DND-41 (cell line): ENCODE measurements around the gene CTDSP2.
A peak's percentile ranks its signal among the peaks of the same experiment; 100 is the strongest.
"Not testable (repeated sequence)": the region's sequence is repeated elsewhere in the genome, so short reads cannot be mapped to it uniquely, and the experiment has no call there.

Experiments
- ATAC-seq: fragments of 200-7000 bp; cut with Tn5 transposase; 3 replicates; pipeline ENCODE4 v1.9.1; 2021; ENCODE audit warnings: low read depth; ENCODE audit not compliant: insufficient read depth
- DNase-seq: peaks from one replicate; pipeline ENCODE4 v3.0.0-alpha.2; 2020
- H2AFZ ChIP-seq: 2 replicates; pipeline ENCODE4 v1.6.0; 2012; ENCODE audit warnings: low read depth, low read length
- H3K27ac ChIP-seq: 2 replicates; pipeline ENCODE4 v1.5.1; 2012; ENCODE audit warnings: low read length, inconsistent platforms
- H3K27me3 ChIP-seq: fragments of 200-600 bp; sonication (generic); 2 replicates; pipeline ENCODE4 v1.6.0; 2012; ENCODE audit warnings: low read length, mild to moderate bottlenecking, inconsistent platforms; ENCODE audit not compliant: insufficient read depth, poor library complexity
- H3K36me3 ChIP-seq: 2 replicates; pipeline ENCODE4 v1.5.1; 2012; ENCODE audit warnings: low read length, inconsistent platforms; ENCODE audit not compliant: insufficient read depth
- H3K4me1 ChIP-seq: 2 replicates; pipeline ENCODE4 v1.5.1; 2012; ENCODE audit warnings: mild to moderate bottlenecking, low read length; ENCODE audit not compliant: insufficient read depth
- H3K4me2 ChIP-seq: 2 replicates; pipeline ENCODE4 v1.6.0; 2012; ENCODE audit warnings: mild to moderate bottlenecking, moderate library complexity, low read length, inconsistent platforms; ENCODE audit not compliant: insufficient read depth
- H3K4me3 ChIP-seq, 2 experiments: fragments of 200-600 bp in 1 of 2; shearing (Covaris generic) in 1 of 2; 2 replicates each; pipeline ENCODE4 v1.5.1; 2012 to 2016; ENCODE audit warnings: inconsistent platforms in 2 of 2, low read length in 2 of 2, mild to moderate bottlenecking in 2 of 2, low read depth in 1 of 2, moderate library complexity in 1 of 2
- H3K79me2 ChIP-seq: 2 replicates; pipeline ENCODE4 v1.6.0; 2012; ENCODE audit warnings: low read length, inconsistent platforms; ENCODE audit not compliant: insufficient read depth
- H3K9ac ChIP-seq: 2 replicates; pipeline ENCODE4 v1.6.0; 2012; ENCODE audit warnings: low read depth, mild to moderate bottlenecking, inconsistent platforms, low read length, moderate library complexity
- H3K9me3 ChIP-seq: 2 replicates; pipeline ENCODE4 v1.5.1; 2012; ENCODE audit warnings: low read length, moderate library complexity, mild to moderate bottlenecking, inconsistent platforms; ENCODE audit not compliant: insufficient read depth, severe bottlenecking
- H4K20me1 ChIP-seq: 2 replicates; pipeline ENCODE4 v1.6.0; 2012; ENCODE audit warnings: low read length; ENCODE audit not compliant: insufficient read depth
- EZH2 ChIP-seq: IDR thresholded peaks from 3 replicates; pipeline ENCODE4 v1.6.1; 2012; ENCODE audit warnings: borderline replicate concordance, low read depth, mild to moderate bottlenecking, moderate library complexity, low read length, inconsistent platforms; ENCODE audit not compliant: severe bottlenecking
- TF ChIP-seq, protein P1 (sequence below): IDR thresholded peaks from 2 replicates; pipeline ENCODE4 v1.5.1; 2012; ENCODE audit warnings: borderline replicate concordance, low read length, moderate library complexity, mild to moderate bottlenecking; ENCODE audit not compliant: poor library complexity, severe bottlenecking; ENCODE audit errors: extremely low read depth

CTDSP2 gene

DNA sequence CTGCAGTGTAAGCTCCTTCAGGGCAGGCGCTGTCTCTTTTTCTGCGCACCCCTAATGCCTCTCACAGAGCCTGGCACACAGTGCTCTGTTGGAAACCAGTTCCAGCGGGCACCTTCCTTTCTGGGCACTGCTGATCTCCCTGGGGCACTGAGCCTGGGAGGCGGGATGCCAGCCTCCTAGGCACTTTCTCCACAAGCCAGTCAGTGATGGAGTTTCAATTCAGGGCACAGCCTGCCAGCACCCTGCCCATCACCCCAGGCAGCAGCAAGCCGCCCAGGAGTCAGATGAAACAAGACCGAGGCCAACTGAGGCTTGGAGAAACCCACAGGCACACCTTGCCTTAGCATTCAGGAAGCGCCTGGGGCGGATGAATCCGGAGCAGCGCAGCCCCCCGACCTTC, 5.7 kb upstream of the CTDSP2 start:
- Histone ChIP-seq H3K27me3 (peaks cover 58% of the 10 kb centered on the region), H2AFZ (no peak overlapping the region), H3K4me1 (peaks cover 5% of the 10 kb centered on the region), H3K9ac (no peak overlapping the region), H3K4me3 (no peak overlapping the region), H3K27ac (no peak overlapping the region), H3K4me2 (no peak overlapping the region), H4K20me1 (no peaks in the 10 kb centered on the region), H3K79me2 (no peaks in the 10 kb centered on the region), H3K36me3 (no peaks in the 10 kb centered on the region), H3K9me3 (no peaks in the 10 kb centered on the region)
- TF ChIP-seq, protein P1, sequence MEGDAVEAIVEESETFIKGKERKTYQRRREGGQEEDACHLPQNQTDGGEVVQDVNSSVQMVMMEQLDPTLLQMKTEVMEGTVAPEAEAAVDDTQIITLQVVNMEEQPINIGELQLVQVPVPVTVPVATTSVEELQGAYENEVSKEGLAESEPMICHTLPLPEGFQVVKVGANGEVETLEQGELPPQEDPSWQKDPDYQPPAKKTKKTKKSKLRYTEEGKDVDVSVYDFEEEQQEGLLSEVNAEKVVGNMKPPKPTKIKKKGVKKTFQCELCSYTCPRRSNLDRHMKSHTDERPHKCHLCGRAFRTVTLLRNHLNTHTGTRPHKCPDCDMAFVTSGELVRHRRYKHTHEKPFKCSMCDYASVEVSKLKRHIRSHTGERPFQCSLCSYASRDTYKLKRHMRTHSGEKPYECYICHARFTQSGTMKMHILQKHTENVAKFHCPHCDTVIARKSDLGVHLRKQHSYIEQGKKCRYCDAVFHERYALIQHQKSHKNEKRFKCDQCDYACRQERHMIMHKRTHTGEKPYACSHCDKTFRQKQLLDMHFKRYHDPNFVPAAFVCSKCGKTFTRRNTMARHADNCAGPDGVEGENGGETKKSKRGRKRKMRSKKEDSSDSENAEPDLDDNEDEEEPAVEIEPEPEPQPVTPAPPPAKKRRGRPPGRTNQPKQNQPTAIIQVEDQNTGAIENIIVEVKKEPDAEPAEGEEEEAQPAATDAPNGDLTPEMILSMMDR, result no peak
- no peak for TF ChIP-seq EZH2
- ATAC-seq (no peak), DNase-seq (no peak)

DNA sequence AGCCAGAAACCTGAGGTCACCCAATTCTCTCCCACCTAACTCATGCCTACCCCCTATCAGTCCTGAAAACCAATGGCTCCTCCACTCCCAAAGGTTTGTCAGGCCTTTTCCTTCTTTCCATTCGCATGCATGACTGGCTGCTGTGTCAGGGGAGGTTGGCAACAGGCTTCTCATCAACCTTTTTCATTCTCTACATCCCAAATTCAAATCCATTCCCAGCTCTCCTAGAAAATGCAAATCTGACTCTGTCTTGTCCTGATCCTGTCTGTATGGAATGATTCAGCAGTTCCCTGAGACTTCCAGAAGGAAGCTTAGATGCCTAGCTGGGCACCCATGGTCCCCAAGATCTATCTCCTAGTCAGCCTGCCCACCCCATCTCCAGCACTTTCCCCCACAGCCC, 5.0 kb upstream of the CTDSP2 start:
- no peak overlapping the region for H3K4me2 ChIP-seq

DNA sequence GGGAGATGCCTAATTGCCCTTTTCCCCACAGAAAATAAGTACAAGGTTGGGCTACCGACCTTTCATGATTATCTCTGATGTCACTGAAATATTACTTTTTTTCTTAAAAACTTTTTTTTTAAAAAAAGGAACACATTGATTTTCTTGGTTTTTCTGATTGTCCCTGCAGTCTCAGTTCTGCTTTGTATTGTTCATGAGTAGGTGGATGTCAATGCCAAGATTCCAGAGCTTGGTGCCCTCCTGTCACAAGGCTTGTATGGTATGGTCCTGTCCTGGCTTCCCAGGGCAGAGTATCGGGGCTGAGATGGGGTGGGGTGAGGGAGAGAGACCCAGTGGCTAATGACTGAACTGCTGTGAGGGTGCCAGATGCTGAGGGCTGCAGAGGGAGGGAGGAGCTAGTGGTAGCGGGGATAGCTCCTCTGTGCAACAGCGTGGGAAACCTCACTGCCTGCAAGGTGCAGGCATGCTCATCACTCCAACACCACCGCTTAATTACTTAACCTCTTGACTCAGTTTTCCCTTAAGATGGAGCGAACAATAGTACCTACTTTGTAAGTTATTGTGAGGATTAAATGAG, 4.4 kb upstream of the CTDSP2 start:
- H3K9me3 ChIP-seq, result no peaks in the 10 kb centered on the region
- H3K27me3 ChIP-seq, result peaks cover 58% of the 10 kb centered on the region
- peak; percentile 40; the same call in 2 of the 3 replicates for ATAC-seq
- TF ChIP-seq, protein P1, result no peak
- TF ChIP-seq EZH2, result no peak
- H3K4me1 ChIP-seq, result peaks cover 8% of the 10 kb centered on the region
- no peak overlapping the region for H2AFZ ChIP-seq
- peaks cover 6% of the 10 kb centered on the region for H3K79me2 ChIP-seq
- H3K4me3 ChIP-seq, result no peak overlapping the region
- no peak overlapping the region for H3K27ac ChIP-seq
- no peak overlapping the region for H3K9ac ChIP-seq
- H4K20me1 ChIP-seq, result peaks cover 3% of the 10 kb centered on the region
- H3K4me2 ChIP-seq, result no peak overlapping the region
- peak; percentile 36 for DNase-seq
- peaks cover 3% of the 10 kb centered on the region; the same call in 1 of the 2 replicates for H3K36me3 ChIP-seq

More for the DNA sequence above, 5.0 kb upstream of the CTDSP2 start:
- no peak for TF ChIP-seq EZH2
- TF ChIP-seq, protein P1, result no peak
- H3K9me3 ChIP-seq, result no peaks in the 10 kb centered on the region
- H3K27me3 ChIP-seq, result peaks cover 58% of the 10 kb centered on the region
- no peak for ATAC-seq
- H4K20me1 ChIP-seq, result no peaks in the 10 kb centered on the region
- no peak for DNase-seq
- H3K36me3 ChIP-seq, result no peaks in the 10 kb centered on the region
- H3K27ac ChIP-seq, result no peak overlapping the region
- H3K9ac ChIP-seq, result no peak overlapping the region
- H3K4me3 ChIP-seq, result no peak overlapping the region
- H2AFZ ChIP-seq, result no peak overlapping the region
- peaks cover 8% of the 10 kb centered on the region for H3K4me1 ChIP-seq
- H3K79me2 ChIP-seq, result no peaks in the 10 kb centered on the region

DNA sequence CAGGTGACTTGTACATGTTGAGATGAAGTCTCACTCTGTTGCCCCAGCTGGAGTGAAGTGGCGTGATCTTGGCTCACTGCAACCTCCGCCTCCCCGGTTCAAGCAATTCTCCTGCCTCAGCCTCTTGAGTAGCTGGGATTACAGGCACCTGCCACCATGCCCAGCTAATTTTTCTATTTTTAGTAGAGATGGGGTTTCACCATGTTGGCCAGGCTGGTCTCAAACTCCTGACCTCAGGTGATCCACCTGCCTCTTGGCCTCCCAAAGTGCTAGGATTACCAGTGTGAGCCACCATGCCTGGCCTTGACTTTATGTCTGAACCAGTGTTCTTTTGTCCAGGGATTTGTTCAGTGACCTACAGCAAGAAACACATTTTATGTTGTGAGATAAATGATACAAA, 2.9 kb upstream of the CTDSP2 start:
- not testable (repeated sequence) for H3K4me3 ChIP-seq, H3K4me2 ChIP-seq, H3K9me3 ChIP-seq, H3K27ac ChIP-seq, H2AFZ ChIP-seq, ATAC-seq, H3K9ac ChIP-seq, DNase-seq
- Histone ChIP-seq H4K20me1 (peaks cover 17% of the 10 kb centered on the region), H3K36me3 (peaks cover 10% of the 10 kb centered on the region; the same call in 1 of the 2 replicates), H3K79me2 (peaks cover 21% of the 10 kb centered on the region), H3K4me1 (peaks cover 15% of the 10 kb centered on the region), H3K27me3 (peaks cover 58% of the 10 kb centered on the region)
